Panc1 (cell line): ENCODE data around the gene DCAF10. TPM values are rescaled to one million over a fixed set of nuclear protein-coding genes. Genes with fewer than 3 reads are reported as not detected.

ENCODE experiments used
- ATAC-seq: fragments of 200-7000 bp; cut with Tn5 transposase; 2 replicates; pipeline ENCODE4 v1.9.1; 2020; ENCODE audit warnings: mild to moderate bottlenecking, moderate library complexity
- BruUV-seq: library from RNA; stranded (reverse); fragments of 400-500 nt; replicated peaks from 2 replicates; lab custom pipeline; 2021; lab: Mats Ljungman, UMichigan
- CTCF ChIA-PET: fragments of 300-600 bp; sonication (Branson Sonifier 250); formaldehyde crosslinking; loops from one replicate; lab custom pipeline; 2022; ENCODE audit warnings: antibody characterized with exemption; lab: Charles Lee
- POLR2A ChIA-PET: fragments of 300-600 bp; sonication (Branson Sonifier 250); formaldehyde crosslinking; loops from one replicate; lab custom pipeline; 2022; ENCODE audit warnings: antibody characterized with exemption; lab: Charles Lee
- DNase-seq: peaks from one replicate; pipeline ENCODE4 v3.0.0-alpha.2; 2010; ENCODE audit warnings: low read depth, low spot score
- H3K27ac ChIP-seq: 2 replicates; pipeline ENCODE4 v1.5.1; 2011; ENCODE audit warnings: mild to moderate bottlenecking, low read length, inconsistent platforms
- H3K27me3 ChIP-seq: fragments of 200-500 bp; sonication (Bioruptor generic); 2 replicates; pipeline ENCODE4 v1.6.0; 2014; ENCODE audit warnings: low read length, inconsistent platforms; ENCODE audit not compliant: control insufficient read depth, insufficient read depth
- H3K36me3 ChIP-seq: fragments of 200-500 bp; sonication (Bioruptor generic); 2 replicates; pipeline ENCODE4 v1.5.1; 2014; ENCODE audit warnings: inconsistent platforms, mild to moderate bottlenecking, low read length, moderate library complexity; ENCODE audit not compliant: control insufficient read depth, insufficient read depth
- H3K4me1 ChIP-seq: 2 replicates; pipeline ENCODE4 v1.5.1; 2011; ENCODE audit warnings: inconsistent platforms, mild to moderate bottlenecking, low read length, moderate library complexity; ENCODE audit not compliant: control insufficient read depth, insufficient read depth
- H3K4me3 ChIP-seq, 2 experiments: 2 replicates each; pipeline ENCODE4 v1.5.1; 2011 to 2012; ENCODE audit warnings: low read depth in 2 of 2, low read length in 2 of 2, mild to moderate bottlenecking in 2 of 2, inconsistent platforms in 1 of 2, moderate library complexity in 1 of 2
- H3K9me3 ChIP-seq: fragments of 200-500 bp; sonication (Bioruptor generic); 2 replicates; pipeline ENCODE4 v1.5.1; 2014; ENCODE audit warnings: low read depth, mild to moderate bottlenecking, inconsistent platforms, low read length, moderate library complexity; ENCODE audit not compliant: control insufficient read depth, insufficient read depth
- POLR2AphosphoS5 ChIP-seq: IDR thresholded peaks from 2 replicates; pipeline ENCODE4 v1.6.1; 2012; ENCODE audit warnings: mild to moderate bottlenecking, low read depth, low read length, moderate library complexity
- SIN3A ChIP-seq: IDR thresholded peaks from 2 replicates; pipeline ENCODE4 v1.6.1; 2012; ENCODE audit warnings: low read depth, mild to moderate bottlenecking, low read length, moderate library complexity, borderline replicate concordance; ENCODE audit not compliant: insufficient read depth
- TCF7L2 ChIP-seq: IDR thresholded peaks from 2 replicates; pipeline ENCODE4 v1.6.1; 2011; ENCODE audit warnings: mild to moderate bottlenecking, low read depth, low read length, inconsistent platforms
- in situ Hi-C: cut with HindIII; loops from 2 replicates; pipeline ENCODE4 v1.10.0; 2016; ENCODE audit warnings: low sequenced_read_pairs, low pct_unique_long_range_greater_than_20kb
- intact Hi-C: fragments of 100-400 bp; cut with micrococcal nuclease; formaldehyde crosslinking; loops from one replicate; pipeline ENCODE4 v1.10.0; 2022; ENCODE audit not compliant: unreplicated experiment
- total RNA-seq: library from RNA; stranded (reverse); gene quantifications from one replicate; pipeline ENCODE4 v1.2.1, GENCODE V29; 2021; ENCODE audit not compliant: unreplicated experiment
- TF ChIP-seq, protein P1 (sequence below), 2 experiments: IDR thresholded peaks; 2 replicates each; pipeline ENCODE4 v1.6.1; 2011 to 2012; ENCODE audit warnings: low read depth in 2 of 2, control low read depth in 1 of 2, low read length in 1 of 2, mild to moderate bottlenecking in 1 of 2, moderate library complexity in 1 of 2; ENCODE audit not compliant: insufficient read depth in 1 of 2
- TF ChIP-seq, protein P2 (sequence below): fragments of 450-650 bp; IDR thresholded peaks from 2 replicates; pipeline ENCODE4 v1.5.1; 2017; ENCODE audit warnings: mild to moderate bottlenecking

DCAF10 gene
- total RNA-seq, 1 experiment from 2014 or later: 18.5 TPM

DNA sequence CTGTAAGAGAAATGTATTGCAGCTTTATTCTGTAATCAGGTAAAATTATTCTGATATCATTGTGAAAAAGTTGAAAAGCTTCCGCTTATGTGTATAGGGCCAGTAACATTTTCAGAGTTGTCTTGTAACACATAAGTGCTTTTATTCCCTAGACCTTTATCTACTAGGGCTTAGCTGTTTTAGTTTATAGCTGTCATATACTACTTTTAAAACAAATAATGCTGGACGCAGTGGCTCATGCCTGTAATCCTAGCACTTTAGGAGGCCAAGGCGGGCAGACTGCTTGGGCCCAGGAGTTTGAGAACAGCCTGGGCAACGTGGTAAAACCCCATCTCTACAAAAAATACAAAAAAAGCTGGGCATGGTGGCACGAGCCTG lies 70.2 kb downstream of the DCAF10 start:
- no peaks in the 10 kb centered on the region for H3K36me3 ChIP-seq
- TF ChIP-seq, protein P1, sequence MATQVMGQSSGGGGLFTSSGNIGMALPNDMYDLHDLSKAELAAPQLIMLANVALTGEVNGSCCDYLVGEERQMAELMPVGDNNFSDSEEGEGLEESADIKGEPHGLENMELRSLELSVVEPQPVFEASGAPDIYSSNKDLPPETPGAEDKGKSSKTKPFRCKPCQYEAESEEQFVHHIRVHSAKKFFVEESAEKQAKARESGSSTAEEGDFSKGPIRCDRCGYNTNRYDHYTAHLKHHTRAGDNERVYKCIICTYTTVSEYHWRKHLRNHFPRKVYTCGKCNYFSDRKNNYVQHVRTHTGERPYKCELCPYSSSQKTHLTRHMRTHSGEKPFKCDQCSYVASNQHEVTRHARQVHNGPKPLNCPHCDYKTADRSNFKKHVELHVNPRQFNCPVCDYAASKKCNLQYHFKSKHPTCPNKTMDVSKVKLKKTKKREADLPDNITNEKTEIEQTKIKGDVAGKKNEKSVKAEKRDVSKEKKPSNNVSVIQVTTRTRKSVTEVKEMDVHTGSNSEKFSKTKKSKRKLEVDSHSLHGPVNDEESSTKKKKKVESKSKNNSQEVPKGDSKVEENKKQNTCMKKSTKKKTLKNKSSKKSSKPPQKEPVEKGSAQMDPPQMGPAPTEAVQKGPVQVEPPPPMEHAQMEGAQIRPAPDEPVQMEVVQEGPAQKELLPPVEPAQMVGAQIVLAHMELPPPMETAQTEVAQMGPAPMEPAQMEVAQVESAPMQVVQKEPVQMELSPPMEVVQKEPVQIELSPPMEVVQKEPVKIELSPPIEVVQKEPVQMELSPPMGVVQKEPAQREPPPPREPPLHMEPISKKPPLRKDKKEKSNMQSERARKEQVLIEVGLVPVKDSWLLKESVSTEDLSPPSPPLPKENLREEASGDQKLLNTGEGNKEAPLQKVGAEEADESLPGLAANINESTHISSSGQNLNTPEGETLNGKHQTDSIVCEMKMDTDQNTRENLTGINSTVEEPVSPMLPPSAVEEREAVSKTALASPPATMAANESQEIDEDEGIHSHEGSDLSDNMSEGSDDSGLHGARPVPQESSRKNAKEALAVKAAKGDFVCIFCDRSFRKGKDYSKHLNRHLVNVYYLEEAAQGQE (IDR thresholded peaks at IDR 0.05; ENCODE audit: insufficient read depth in 1 of 2, low read depth in 2 of 2, low read length in 1 of 2): no peak
- TF ChIP-seq POLR2AphosphoS5 (no peak), TCF7L2 (no peak), SIN3A (no peak)
- TF ChIP-seq, protein P2, sequence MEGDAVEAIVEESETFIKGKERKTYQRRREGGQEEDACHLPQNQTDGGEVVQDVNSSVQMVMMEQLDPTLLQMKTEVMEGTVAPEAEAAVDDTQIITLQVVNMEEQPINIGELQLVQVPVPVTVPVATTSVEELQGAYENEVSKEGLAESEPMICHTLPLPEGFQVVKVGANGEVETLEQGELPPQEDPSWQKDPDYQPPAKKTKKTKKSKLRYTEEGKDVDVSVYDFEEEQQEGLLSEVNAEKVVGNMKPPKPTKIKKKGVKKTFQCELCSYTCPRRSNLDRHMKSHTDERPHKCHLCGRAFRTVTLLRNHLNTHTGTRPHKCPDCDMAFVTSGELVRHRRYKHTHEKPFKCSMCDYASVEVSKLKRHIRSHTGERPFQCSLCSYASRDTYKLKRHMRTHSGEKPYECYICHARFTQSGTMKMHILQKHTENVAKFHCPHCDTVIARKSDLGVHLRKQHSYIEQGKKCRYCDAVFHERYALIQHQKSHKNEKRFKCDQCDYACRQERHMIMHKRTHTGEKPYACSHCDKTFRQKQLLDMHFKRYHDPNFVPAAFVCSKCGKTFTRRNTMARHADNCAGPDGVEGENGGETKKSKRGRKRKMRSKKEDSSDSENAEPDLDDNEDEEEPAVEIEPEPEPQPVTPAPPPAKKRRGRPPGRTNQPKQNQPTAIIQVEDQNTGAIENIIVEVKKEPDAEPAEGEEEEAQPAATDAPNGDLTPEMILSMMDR: no peak
- ChIA-PET CTCF (no interaction called here), POLR2A (interaction anchor here (0.6 kb wide), 1 partner anchor 276 kb away, joined by 12 read pairs; no protein-coding TSS in a partner anchor)
- intact Hi-C loops (no loop called here), in situ Hi-C loops (no loop called here)
- H3K27me3 ChIP-seq: no peaks in the 10 kb centered on the region
- BruUV-seq: no TSS peak
- ATAC-seq: no peak
- no peak for DNase-seq
- H3K27ac ChIP-seq: no peak overlapping the region
- no peaks in the 10 kb centered on the region for H3K9me3 ChIP-seq
- H3K4me1 ChIP-seq: no peaks in the 10 kb centered on the region
- no peak overlapping the region for H3K4me3 ChIP-seq

DNA sequence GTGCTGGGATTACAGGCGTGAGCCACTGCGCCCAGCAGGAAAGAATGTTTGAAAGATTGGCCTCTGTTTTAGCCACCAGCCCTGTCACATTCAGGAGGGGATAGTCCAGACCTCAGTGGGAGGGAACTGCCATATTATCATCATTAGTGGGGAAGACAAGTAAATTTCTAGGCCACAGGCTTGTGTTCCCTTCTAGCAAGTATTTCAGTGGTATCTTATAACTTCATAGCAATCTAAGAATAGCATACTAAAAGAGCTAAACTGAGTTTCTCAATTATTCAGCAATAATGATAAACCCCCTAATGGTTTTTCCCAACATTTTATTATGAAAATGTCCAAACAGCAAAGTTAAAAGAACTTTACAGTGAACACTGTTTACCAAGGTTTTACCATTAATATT lies 73.4 kb downstream of the DCAF10 start:
- CTCF ChIA-PET: no interaction called here
- H3K9me3 ChIP-seq: no peaks in the 10 kb centered on the region; the same call in 1 of the 2 replicates
- in situ Hi-C loops (no loop called here), intact Hi-C loops (no loop called here)
- H3K4me1 ChIP-seq: no peaks in the 10 kb centered on the region
- ATAC-seq (no peak), DNase-seq (no peak)
- no TSS peak for BruUV-seq
- H3K36me3 ChIP-seq: no peaks in the 10 kb centered on the region
- H3K27me3 ChIP-seq: no peaks in the 10 kb centered on the region
- TF ChIP-seq, protein P2: no peak
- no peak overlapping the region for H3K27ac ChIP-seq
- POLR2A ChIA-PET: no interaction called here
- no peak overlapping the region for H3K4me3 ChIP-seq
